K562 (cell line): Measurements from ENCODE around the gene MID1IP1. TPM values are rescaled to one million over a fixed set of nuclear protein-coding genes. Genes with fewer than 3 reads are reported as not detected.

Source experiments
- CEBPB ChIP-seq: fragments of 450-650 bp; IDR thresholded peaks from 2 replicates; pipeline ENCODE4 v1.6.1; 2016; ENCODE audit warnings: missing genetic modification characterization, missing compliant biosample characterization
- CHD7 ChIP-seq: fragments of 200-600 bp; sonication (generic); IDR thresholded peaks from one replicate; pipeline ENCODE4 v1.6.1; 2012; ENCODE audit warnings: mild to moderate bottlenecking, low read depth, low read length, inconsistent platforms
- FOXA3 ChIP-seq, 2 experiments: fragments of 450-650 bp in 1 of 2; sonication (generic) in 1 of 2; formaldehyde crosslinking; IDR thresholded peaks in 1 of 2; conservative IDR thresholded peaks in 1 of 2; 2 replicates each; pipeline versions ENCODE4 v1.4.0 to v1.8.0; 2020 to 2022; ENCODE audit warnings: mild to moderate bottlenecking in 2 of 2, missing genetic modification reagents in 1 of 2
- FOXJ2 ChIP-seq: fragments of 200-800 bp; sonication (Bioruptor generic); IDR thresholded peaks from 2 replicates; pipeline ENCODE4 v1.6.1; 2016; ENCODE audit warnings: missing genetic modification characterization, missing compliant biosample characterization
- NCOA4 ChIP-seq: fragments of 450-650 bp; IDR thresholded peaks from 2 replicates; pipeline ENCODE4 v1.6.1; 2018; ENCODE audit warnings: mild to moderate bottlenecking; ENCODE audit not compliant: partially characterized antibody
- PHF20 ChIP-seq: fragments of 450-650 bp; IDR thresholded peaks from 2 replicates; pipeline ENCODE4 v1.6.1; 2018; ENCODE audit not compliant: partially characterized antibody
- POLR2B ChIP-seq: fragments of 450-650 bp; IDR thresholded peaks from 2 replicates; pipeline ENCODE4 v1.6.1; 2018; ENCODE audit warnings: low read depth; ENCODE audit not compliant: partially characterized antibody
- RBM15 ChIP-seq: fragments of 200-400 bp; formaldehyde crosslinking; IDR thresholded peaks from 2 replicates; pipeline ENCODE4 v1.6.1; 2018; ENCODE audit warnings: mild to moderate bottlenecking, low read length, moderate library complexity; ENCODE audit not compliant: insufficient read depth
- RHOXF2B ChIP-seq: fragments of 250-450 bp; sonication (Bioruptor Pico); conservative IDR thresholded peaks from 2 replicates; pipeline ENCODE4 v1.5.1; 2021
- SIN3B ChIP-seq: fragments of 450-650 bp; IDR thresholded peaks from 2 replicates; pipeline ENCODE4 v1.6.1; 2017; ENCODE audit warnings: low read depth, mild to moderate bottlenecking, moderate library complexity
- SMAD4 ChIP-seq: fragments of 250-450 bp; sonication (Bioruptor Pico); conservative IDR thresholded peaks from 2 replicates; pipeline ENCODE4 v1.8.0; 2021; ENCODE audit warnings: inconsistent platforms, mild to moderate bottlenecking, moderate library complexity
- STAT5A ChIP-seq: IDR thresholded peaks from 2 replicates; pipeline ENCODE4 v1.6.1; 2012; ENCODE audit warnings: low read length, inconsistent platforms, borderline replicate concordance
- TRIM28 ChIP-seq: fragments of 450-650 bp; IDR thresholded peaks from 2 replicates; pipeline ENCODE4 v1.6.1; 2017
- ZNF263 ChIP-seq: sonication (generic); formaldehyde crosslinking; IDR thresholded peaks from 2 replicates; pipeline ENCODE4 v1.8.0; 2022; ENCODE audit warnings: mild to moderate bottlenecking, missing genetic modification reagents, borderline replicate concordance
- ZNF324 ChIP-seq: fragments of 250-450 bp; sonication (Bioruptor Pico); IDR thresholded peaks from 2 replicates; pipeline ENCODE4 v1.4.0; 2020; ENCODE audit warnings: mild to moderate bottlenecking
- ZNF511 ChIP-seq: sonication (generic); formaldehyde crosslinking; IDR thresholded peaks from 2 replicates; pipeline ENCODE4 v1.8.0; 2022; ENCODE audit warnings: mild to moderate bottlenecking, missing genetic modification reagents
- polyA plus RNA-seq, 8 experiments: library from polyadenylated mRNA; depleted of rRNA in 4 of 8; stranded (reverse) in 5 of 8; unstranded in 3 of 8; fragments of >200 nt; fragmentation: Nextera tagmentation in 2 of 8; fragmentation: Illumina TruSeq in 1 of 8; extraction: Ambion mirVana in 2 of 8; extraction: Trizol in 1 of 8; gene quantifications; 2 replicates each; pipeline versions ENCODE4 v1.2.1 to v1.2.3, GENCODE V29; 2011 to 2014; ENCODE audit warnings: inconsistent platforms in 1 of 8, missing spikeins in 1 of 8
- total RNA-seq, 7 experiments: library from RNA; depleted of rRNA in 6 of 7; stranded (reverse); fragments of >200 nt in 6 of 7; fragmentation: Illumina TruSeq in 2 of 7; extraction: Trizol in 2 of 7; gene quantifications; 2 replicates each; pipeline versions ENCODE4 v1.2.1 to v1.2.3, GENCODE V29; 2011 to 2021; ENCODE audit warnings: low replicate concordance in 1 of 7

The MID1IP1 gene
- total and polyA plus RNA-seq, 9 of the 15 experiments (the other 6 are each of a cell fraction or from before 2014, with no cell fraction given) = 0.51 to 102 (median 27.5) TPM

- TF ChIP-seq CHD7 (no peak), SMAD4 (peak; percentile 42; the same call in 1 of the 2 replicates), STAT5A (peak; percentile 87), ZNF263 (CRISPR knock-in tag) (no peak), RBM15 (no peak), CEBPB (tag) (no peak), FOXJ2 (no peak), TRIM28 (no peak), PHF20 (no peak), SIN3B (no peak), NCOA4 (no peak), ZNF511 (no peak), ZNF324 (CRISPR knock-in tag) (no peak), POLR2B (no peak), RHOXF2B (no peak), FOXA3 (CRISPR knock-in tag; conservative IDR thresholded peaks at IDR 0.05 in 1 of 2, IDR thresholded peaks at IDR 0.05 in 1 of 2) (no peak)
Observed at GRCh38 chrX:38841750-38842149, 40.5 kb downstream of the MID1IP1 start (continued).
